Fibroblast of pulmonary artery (primary cell): ENCODE data around the gene TMOD3.

Source experiments
- DNase-seq: peaks from one replicate; pipeline ENCODE4 v3.0.0-alpha.2; 2010; ENCODE audit warnings: low read depth
- H3K4me3 ChIP-seq: replicated peaks from 2 replicates; pipeline ENCODE4 v1.5.1; 2011; ENCODE audit warnings: low read depth, mild to moderate bottlenecking, control low read depth, low read length, moderate library complexity
- TF ChIP-seq, protein P1 (sequence below): IDR thresholded peaks from 2 replicates; pipeline ENCODE4 v1.5.1; 2011; ENCODE audit warnings: mild to moderate bottlenecking, control low read depth, low read length, inconsistent platforms; ENCODE audit errors: missing control alignments

Gene TMOD3

DNA sequence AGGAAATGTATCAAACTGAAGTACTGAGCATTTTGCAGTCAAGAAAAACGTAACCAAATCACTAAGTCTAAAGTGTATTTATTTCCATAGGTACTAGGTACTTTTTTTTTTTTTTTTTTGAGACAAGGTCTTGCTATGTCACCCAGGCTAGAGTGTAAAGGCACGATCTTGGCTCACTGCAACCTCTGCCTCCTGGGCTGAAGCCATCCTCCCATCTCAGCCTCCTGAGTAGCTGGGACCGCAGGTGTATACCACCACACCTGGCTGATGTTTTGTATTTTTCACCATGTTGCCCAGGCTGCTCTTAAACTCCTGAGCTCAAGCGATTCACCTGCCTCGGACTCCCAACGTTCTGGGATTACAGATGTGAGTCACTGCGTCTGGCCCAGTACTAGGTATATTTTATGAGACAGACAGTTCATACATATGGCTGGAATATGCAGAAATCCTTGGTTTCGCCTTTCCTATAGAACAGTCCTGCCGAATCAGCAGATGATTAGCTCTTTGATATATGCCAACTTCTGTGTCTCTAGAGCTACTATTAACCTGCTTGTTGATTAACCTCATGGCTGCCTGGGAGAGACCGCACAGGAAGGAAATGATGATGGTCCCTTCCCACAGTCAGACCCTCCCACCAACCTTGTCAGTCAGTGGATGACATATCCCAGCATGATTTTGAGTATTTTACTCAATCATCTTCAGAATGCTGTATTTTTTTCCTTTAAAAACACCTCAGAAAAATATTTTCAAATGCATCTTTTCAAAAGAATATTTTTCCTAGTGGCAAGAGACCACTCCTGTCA lies 32.3 kb downstream of the TMOD3 start:
- no peak for DNase-seq
- H3K4me3 ChIP-seq, result no peak overlapping the region
- TF ChIP-seq, protein P1, sequence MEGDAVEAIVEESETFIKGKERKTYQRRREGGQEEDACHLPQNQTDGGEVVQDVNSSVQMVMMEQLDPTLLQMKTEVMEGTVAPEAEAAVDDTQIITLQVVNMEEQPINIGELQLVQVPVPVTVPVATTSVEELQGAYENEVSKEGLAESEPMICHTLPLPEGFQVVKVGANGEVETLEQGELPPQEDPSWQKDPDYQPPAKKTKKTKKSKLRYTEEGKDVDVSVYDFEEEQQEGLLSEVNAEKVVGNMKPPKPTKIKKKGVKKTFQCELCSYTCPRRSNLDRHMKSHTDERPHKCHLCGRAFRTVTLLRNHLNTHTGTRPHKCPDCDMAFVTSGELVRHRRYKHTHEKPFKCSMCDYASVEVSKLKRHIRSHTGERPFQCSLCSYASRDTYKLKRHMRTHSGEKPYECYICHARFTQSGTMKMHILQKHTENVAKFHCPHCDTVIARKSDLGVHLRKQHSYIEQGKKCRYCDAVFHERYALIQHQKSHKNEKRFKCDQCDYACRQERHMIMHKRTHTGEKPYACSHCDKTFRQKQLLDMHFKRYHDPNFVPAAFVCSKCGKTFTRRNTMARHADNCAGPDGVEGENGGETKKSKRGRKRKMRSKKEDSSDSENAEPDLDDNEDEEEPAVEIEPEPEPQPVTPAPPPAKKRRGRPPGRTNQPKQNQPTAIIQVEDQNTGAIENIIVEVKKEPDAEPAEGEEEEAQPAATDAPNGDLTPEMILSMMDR, result no peak

DNA sequence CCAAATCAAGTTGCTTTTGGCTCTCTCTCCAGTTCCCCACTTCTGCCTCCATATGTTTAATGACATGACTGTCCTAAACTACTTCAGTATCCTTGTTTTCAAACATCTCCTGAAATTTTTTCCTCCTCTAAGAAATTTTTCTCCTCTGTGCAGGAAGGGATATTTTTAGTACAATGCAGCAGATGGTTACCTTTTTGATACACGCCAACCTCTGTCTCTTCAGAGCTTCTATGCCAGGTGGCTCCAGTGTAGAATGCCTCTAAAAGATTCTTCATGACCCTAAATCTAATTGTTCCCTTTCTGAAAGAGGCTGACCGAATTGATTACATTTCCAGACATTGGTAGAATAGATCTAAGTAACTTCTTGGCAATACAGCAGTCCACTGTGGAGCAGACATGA lies 33.7 kb downstream of the TMOD3 start:
- no peak overlapping the region for H3K4me3 ChIP-seq
- TF ChIP-seq, protein P1, result no peak
- no peak for DNase-seq

- DNase-seq, result no peak
- no peak overlapping the region for H3K4me3 ChIP-seq
- TF ChIP-seq, protein P1, result no peak
These were observed 35.1 kb downstream of the TMOD3 start for GRCh38 chr15:51864408-51865056.

- TF ChIP-seq, protein P1, result no peak
- no peak for DNase-seq
- no peak overlapping the region for H3K4me3 ChIP-seq
These were observed 35.9 kb downstream of the TMOD3 start for GRCh38 chr15:51865317-51865716.

DNA sequence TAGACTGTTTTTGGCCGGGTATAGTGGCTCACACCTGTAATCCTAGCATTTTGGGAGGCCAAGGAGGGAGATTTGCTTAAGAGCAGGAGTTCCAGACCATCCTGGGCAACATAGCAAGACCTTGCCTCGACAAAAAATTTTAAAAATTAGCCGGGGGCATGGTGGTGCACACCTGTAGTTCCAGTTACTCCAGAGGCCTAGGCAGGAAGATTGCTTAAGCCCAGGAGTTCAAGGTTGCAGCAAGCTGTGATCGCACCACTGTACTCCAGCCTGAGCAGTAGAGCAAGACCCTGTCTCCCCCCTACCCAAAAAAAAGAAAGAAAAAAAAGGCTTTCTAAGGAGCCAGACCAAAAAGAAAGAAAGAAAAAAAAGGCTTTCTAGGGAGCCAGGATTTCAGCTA lies 36.7 kb downstream of the TMOD3 start:
- DNase-seq, result no peak
- TF ChIP-seq, protein P1, result no peak
- no peak overlapping the region for H3K4me3 ChIP-seq

- TF ChIP-seq, protein P1, result no peak
- no peak for DNase-seq
- no peak overlapping the region for H3K4me3 ChIP-seq
These were observed 37.3 kb downstream of the TMOD3 start for GRCh38 chr15:51866751-51867150.

- DNase-seq, result peak; percentile 75
- H3K4me3 ChIP-seq, result no peak overlapping the region
- TF ChIP-seq, protein P1, result no peak
These were observed 39.6 kb downstream of the TMOD3 start for GRCh38 chr15:51869060-51869421.
